Stimulated activated naive CD8-positive, alpha-beta T cell treated with anti-CD3 and anti-CD28 coated beads, Interleukin-15, amount 100 ng/mL, for 72 hours (primary cell): Measurements from ENCODE around the gene FCN1.

ENCODE experiments used
- ATAC-seq: fragments of 150-1000 bp; cut with Tn5 transposase; 2 replicates; pipeline ENCODE4 v1.10.0; 2021; ENCODE audit warnings: mild to moderate bottlenecking, moderate library complexity
- DNase-seq, 2 donors: peaks; one replicate each; pipeline ENCODE4 v3.0.0; 2021 to 2022
- H3K27ac Mint-ChIP-seq, 2 donors: one replicate each; pipeline ENCODE4 v1.8.0; 2022; ENCODE audit warnings: mild to moderate bottlenecking in 2 of 2, mixed read lengths in 2 of 2, moderate library complexity in 2 of 2
- H3K27me3 Mint-ChIP-seq: one replicate; pipeline ENCODE4 v1.8.0; 2022; ENCODE audit warnings: mixed read lengths
- H3K4me1 Mint-ChIP-seq: one replicate; pipeline ENCODE4 v1.8.0; 2022; ENCODE audit warnings: mild to moderate bottlenecking, mixed read lengths
- H3K4me3 Mint-ChIP-seq, 2 donors: one replicate each; pipeline ENCODE4 v1.8.0; 2022; ENCODE audit warnings: mild to moderate bottlenecking in 2 of 2, mixed read lengths in 2 of 2, moderate library complexity in 1 of 2
- H3K9me3 Mint-ChIP-seq, 2 donors: one replicate each; pipeline ENCODE4 v1.8.0; 2022; ENCODE audit warnings: mixed read lengths in 2 of 2

FCN1 gene

DNA sequence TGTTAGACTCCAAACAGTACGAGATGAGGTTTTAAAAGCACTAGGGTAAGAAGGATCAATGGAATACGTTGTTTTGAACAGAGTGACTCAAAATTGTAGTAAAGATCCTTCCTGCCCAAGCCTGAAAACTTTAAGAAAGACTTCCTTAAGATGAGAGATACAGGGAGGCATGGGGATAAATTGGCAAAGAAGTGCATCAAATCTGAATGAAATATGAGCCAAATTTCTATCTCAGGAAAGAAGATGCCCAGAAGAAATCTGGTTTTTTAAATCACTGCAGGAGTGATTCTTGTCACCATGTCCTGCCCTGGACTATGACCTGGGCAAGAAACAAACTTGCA is 22.2 kb downstream of the FCN1 start:
- Mint-ChIP-seq H3K27ac (no peak overlapping the region), H3K4me1 (no peaks in the 10 kb centered on the region), H3K27me3 (peaks cover 41% of the 10 kb centered on the region), H3K9me3 (peaks cover 12 to 17% of the 10 kb centered on the region in 2 donors), H3K4me3 (no peak overlapping the region)
- ATAC-seq (no peak), DNase-seq (no peak)

DNA sequence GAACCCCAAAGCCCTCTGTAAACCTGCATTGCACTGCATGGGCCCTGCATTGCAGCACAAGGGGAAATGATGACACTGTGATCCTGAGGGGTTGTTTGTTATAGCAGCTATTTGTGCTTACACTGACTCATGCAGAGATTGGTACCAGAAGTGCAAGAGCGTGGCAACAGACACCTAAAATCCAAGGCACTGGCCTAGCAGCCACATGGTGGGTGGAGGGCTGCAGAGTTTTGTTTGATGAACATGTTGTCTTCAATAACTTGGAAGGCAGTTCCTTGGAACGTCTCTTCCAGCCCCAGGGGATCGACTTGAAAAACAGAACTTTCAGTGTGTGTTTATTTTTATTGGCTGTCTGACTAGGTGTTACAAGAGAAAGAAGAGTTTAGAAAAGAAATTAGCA is 22.6 kb downstream of the FCN1 start:
- no peak overlapping the region for H3K4me3 Mint-ChIP-seq
- peaks cover 12 to 17% of the 10 kb centered on the region in 2 donors for H3K9me3 Mint-ChIP-seq
- H3K27ac Mint-ChIP-seq = peak overlapping the region in 1 of 2 donors; percentile 19
- peaks cover 41% of the 10 kb centered on the region for H3K27me3 Mint-ChIP-seq
- ATAC-seq (no peak), DNase-seq (no peak)
- H3K4me1 Mint-ChIP-seq = no peaks in the 10 kb centered on the region

DNA sequence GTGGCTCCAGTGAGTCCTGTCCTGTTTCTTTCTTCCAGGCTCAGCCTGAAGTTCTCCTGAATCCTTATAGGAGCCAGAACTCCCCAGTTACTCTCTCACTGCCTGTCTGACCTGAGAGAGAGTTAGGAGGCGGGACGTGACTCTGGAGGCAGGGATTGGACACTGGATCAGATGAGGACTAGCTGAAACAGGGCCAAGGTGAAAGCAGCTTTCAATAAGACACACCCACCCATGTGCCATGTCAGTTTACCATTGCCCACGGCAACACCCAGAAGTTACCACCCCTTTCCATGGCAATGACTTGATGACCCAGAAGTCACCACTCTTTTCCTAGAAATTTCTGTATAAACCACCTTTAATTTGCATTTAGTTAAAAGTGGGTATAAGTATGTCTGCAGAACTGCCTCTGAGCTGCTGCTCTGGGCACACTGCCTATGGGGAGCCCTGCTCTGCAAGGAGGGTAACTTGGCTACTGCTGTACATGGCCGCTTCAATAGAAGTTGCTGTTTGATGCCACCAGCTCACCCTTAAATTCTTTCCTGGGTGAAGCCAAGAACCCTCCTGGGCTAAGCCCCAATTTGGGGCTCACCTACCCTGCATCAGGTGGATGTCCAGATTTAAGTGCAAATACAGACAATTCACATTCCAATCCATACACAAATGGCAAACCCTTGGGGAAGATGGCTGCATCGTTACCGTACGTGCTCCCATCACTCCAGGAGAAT is 23.4 kb downstream of the FCN1 start:
- H3K4me1 Mint-ChIP-seq = no peaks in the 10 kb centered on the region
- ATAC-seq (no peak), DNase-seq (no peak)
- H3K4me3 Mint-ChIP-seq = no peak overlapping the region
- no peak overlapping the region for H3K27ac Mint-ChIP-seq
- peaks cover 33% of the 10 kb centered on the region for H3K27me3 Mint-ChIP-seq
- H3K9me3 Mint-ChIP-seq = peaks cover 9 to 10% of the 10 kb centered on the region in 2 donors

DNA sequence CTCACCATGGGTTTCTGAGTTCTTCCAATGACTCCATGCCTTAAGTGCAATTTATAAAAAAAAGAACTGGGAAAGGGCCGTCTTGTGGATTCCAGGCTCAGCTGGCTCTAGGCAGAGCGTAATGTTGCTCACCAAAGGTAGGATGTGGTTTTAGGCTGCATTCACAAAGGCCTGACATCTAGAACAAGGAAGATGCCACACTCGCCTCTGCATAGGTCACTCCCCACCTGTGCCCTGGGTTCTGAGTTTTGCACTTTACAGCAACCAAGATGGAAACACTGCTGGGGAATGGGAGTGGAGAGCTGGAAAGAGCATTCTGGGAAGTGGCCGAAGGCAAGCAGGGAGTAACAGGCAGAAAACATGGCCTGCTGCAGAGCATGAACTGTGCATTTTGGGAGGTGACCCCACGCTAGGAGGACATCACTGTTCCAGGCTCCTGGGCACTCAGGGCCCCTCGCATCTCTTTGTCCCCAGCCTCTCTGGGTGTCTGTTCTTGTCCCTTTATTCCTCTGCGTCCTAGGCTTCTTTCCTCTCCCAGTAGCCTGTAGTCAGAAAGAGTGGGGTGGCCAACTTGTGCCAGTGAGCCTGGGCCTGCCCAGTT is 24.8 kb downstream of the FCN1 start:
- Mint-ChIP-seq H3K27me3 (peaks cover 31% of the 10 kb centered on the region), H3K4me3 (no peak overlapping the region), H3K4me1 (peaks cover 2% of the 10 kb centered on the region), H3K27ac (peak overlapping the region in 1 of 2 donors; percentile 34), H3K9me3 (no peaks in the 10 kb centered on the region)
- no peak for ATAC-seq
- DNase-seq = no peak

DNA sequence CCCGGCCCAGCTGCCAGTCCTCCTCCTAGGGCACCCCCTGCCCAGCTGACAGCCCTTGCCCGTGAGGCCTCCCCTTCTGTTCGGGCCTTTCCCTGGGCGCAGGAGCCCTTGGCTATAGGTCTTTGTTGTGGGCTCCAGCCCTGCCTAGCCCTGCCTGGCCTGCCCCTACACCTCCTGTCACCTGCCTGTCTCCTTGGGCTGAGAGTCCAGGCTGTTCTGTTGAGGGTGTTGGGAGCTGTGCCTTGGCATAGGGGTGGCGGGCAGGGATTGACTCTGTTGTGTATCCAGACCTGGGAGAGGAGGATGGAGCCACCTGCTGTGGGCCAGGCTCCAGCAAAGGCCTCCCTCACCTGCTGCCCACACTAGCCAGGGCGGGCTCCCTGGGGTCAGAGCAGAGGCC is 25.5 kb downstream of the FCN1 start:
- ATAC-seq = no peak

DNA sequence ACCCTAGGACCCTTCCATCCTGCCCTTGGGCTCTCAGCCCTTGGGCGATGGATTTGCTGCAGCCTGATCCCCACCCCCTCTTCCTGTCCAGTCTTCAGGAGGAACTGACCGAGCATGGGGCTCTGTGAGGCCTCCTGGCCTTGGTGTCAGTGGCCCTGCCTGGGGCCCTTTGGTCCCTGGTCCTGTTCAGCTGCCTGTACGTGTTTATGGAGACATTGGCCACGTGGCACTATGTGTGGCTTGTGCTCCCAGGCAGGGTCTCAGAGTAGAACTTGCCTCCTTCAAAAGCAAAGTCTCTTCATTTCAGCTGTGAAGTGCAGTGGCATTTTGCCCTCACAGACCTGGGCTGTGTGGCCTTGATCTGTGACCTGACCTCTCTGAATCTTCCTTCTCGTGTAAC is 26.0 kb downstream of the FCN1 start:
- Mint-ChIP-seq H3K9me3 (no peaks in the 10 kb centered on the region), H3K4me3 (no peak overlapping the region)

More for the DNA sequence above, 25.5 kb downstream of the FCN1 start:
- Mint-ChIP-seq H3K27me3 (peaks cover 36% of the 10 kb centered on the region), H3K27ac (peak overlapping the region in 1 of 2 donors; percentile 80), H3K4me1 (peaks cover 5% of the 10 kb centered on the region), H3K4me3 (no peak overlapping the region), H3K9me3 (no peaks in the 10 kb centered on the region)
- no peak for DNase-seq

DNA sequence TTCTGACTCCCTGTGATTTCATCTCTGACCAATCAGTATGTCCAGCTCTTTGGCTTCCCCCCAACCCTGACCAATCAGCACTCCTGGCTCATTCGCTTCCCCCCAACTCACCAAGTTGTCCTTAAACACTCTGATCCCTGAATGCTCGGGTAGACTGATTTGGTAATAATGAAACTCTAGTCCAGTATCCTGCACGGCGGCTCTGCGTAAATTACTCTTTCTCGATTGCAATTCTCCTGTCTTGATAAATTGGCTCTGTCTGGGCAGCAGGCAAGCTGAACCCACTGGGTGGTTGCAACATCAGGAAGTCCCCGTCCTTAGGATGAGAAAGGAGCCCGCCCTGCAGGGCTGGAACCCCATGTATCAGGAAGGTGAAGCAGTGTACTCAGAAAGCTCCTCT is 26.7 kb downstream of the FCN1 start:
- Mint-ChIP-seq H3K27ac (no peak overlapping the region), H3K4me1 (peaks cover 5% of the 10 kb centered on the region), H3K9me3 (no peaks in the 10 kb centered on the region), H3K27me3 (peaks cover 47% of the 10 kb centered on the region), H3K4me3 (no peak overlapping the region)
- ATAC-seq (no peak), DNase-seq (no peak)

More for the DNA sequence above, 26.0 kb downstream of the FCN1 start:
- no peak for DNase-seq
- no peak for ATAC-seq
- Mint-ChIP-seq H3K27me3 (peaks cover 40% of the 10 kb centered on the region), H3K27ac (peak overlapping the region in 1 of 2 donors; percentile 16), H3K4me1 (peaks cover 5% of the 10 kb centered on the region)

DNA sequence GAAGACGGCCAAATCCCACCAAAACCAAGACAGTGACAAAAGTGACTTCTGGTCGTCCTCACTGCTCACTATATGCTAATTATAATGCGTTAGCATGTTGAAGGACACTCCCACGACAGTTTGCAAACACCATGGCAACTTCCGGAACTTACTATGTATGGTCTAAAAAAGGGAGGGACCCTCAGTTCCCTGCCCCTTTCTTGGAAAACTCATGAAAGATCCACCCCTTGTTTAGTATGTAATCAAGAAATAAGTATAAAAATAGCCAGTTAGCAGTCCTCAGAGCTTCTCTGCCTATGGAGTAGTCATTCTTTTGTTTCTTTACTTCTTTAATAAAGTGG is 27.6 kb downstream of the FCN1 start:
- ATAC-seq (no peak), DNase-seq (no peak)
- Mint-ChIP-seq H3K4me1 (peaks cover 5% of the 10 kb centered on the region), H3K9me3 (no peaks in the 10 kb centered on the region), H3K4me3 (no peak overlapping the region), H3K27ac (no peak overlapping the region), H3K27me3 (peaks cover 49% of the 10 kb centered on the region)

DNA sequence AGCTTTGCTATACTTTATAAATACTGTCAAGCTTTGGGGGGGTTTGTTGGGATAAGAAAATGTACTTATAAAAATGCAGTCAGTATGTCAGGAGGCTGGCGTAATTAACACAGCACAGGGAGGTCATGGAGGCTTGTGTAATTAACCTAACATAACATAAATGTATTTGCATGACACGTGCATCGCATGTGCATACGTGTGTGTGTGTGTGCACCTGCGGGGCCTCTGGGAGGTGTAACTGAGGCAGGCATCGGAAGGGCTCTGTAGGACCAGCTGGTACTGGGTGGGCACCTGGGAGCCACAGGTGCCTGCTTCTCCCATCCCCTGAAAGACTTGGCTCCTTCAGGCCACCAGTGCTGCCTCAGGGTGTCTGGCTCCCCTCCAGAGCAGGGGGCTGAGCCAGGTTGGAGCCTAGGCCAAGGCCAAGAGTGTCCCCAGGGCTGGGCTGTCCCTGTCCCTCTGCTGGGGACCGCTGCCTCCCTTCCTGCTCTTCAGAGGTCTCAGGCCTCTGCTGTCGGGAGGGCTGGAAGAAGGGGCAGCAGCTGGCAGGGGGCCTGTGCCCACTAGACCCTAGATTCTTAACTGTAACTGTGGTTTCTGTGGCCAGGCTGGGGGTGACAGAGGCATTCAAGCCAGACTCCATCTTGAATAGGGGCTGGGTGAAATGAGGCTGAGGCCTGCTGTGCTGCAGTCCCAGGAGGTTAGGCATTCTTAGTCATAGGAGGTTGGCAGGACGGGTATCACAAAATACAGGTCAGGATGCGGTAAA is 28.1 kb downstream of the FCN1 start:
- Mint-ChIP-seq H3K9me3 (no peaks in the 10 kb centered on the region), H3K27me3 (peaks cover 49% of the 10 kb centered on the region), H3K4me1 (peaks cover 5% of the 10 kb centered on the region), H3K27ac (peak overlapping the region in 1 of 2 donors; percentile 88), H3K4me3 (no peak overlapping the region)
- no peak for DNase-seq
- no peak for ATAC-seq

DNA sequence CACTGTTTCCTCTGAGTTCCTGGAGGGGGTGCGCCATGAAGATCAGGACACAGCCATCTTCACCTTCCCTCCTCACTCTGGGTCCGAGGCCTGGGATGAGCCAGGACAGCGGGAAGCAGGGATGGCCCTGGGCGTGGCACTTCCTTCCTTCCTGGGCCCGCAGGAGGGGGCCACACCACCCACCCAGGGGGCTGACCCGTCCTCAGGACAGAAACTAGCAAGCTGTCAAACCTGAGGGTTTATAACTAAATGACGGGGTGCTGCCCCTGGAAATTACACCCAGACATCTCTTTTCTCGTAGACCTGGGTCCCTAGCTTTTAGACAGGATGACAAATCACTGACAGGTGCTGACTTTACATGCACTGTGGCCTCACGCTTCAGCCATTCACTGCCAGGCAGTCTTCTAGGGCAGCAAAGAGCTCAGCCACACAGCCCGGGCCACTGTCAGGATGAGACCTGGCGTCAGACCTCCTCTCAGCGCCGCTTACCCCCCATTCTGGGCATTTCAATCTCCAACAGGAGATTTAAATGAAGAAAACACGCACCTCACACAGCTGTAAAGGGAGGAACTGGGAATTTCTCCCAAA is 29.0 kb downstream of the FCN1 start:
- H3K4me1 Mint-ChIP-seq = peaks cover 5% of the 10 kb centered on the region
- no peaks in the 10 kb centered on the region for H3K9me3 Mint-ChIP-seq
- no peak for ATAC-seq
- no peak for DNase-seq
- peaks cover 49% of the 10 kb centered on the region for H3K27me3 Mint-ChIP-seq
- H3K4me3 Mint-ChIP-seq = no peak overlapping the region
- H3K27ac Mint-ChIP-seq = no peak overlapping the region

DNA sequence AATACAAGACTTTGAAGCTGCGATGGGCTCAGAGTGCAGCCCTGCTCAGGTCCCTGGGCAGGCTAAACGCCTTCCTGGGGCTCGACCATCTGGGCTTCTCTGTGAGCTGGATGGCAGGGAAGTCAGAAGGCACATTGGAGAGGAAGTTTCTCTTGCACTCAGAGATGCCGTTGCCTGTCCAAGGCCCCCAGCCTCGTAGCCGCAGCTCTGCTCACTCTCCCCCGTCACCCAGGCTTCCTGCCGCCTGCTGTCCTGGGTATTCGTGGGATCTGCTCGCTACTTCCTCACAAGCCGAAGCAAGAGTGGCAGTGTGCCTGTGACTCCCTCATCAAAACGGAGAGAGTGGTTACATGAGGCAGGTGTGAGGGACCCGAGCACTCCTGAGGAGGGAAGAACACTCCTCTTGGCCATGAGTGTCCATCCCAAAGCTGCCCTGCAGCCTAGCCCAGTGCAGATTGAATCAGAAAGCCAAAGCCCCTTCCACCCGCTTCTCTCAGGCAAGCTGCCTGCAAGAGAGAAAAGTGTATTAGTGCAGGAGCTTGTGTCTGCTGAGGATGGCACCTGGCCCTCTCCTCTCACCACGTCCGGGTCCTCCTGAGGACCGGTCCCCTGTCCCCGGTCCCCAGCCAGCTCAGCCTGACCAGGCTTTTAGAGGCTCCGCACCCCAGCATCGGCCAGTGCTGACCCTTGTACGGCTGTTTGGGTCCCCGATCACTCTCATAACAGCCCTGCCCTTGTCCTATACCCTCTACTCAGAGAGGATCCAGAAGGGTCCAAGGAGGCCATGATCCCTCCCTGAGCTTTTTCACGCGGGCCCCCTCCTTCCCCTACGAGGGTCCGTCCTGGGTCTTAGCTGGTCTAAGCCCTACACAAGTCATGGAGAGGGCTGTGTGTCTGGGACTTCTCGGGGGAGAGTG is 29.8 kb downstream of the FCN1 start:
- Mint-ChIP-seq H3K27me3 (peaks cover 47% of the 10 kb centered on the region), H3K4me1 (peaks cover 5% of the 10 kb centered on the region), H3K4me3 (no peak overlapping the region), H3K27ac (peak overlapping the region; percentile 66 to 87), H3K9me3 (no peaks in the 10 kb centered on the region)
- ATAC-seq = no peak
- no peak for DNase-seq

DNA sequence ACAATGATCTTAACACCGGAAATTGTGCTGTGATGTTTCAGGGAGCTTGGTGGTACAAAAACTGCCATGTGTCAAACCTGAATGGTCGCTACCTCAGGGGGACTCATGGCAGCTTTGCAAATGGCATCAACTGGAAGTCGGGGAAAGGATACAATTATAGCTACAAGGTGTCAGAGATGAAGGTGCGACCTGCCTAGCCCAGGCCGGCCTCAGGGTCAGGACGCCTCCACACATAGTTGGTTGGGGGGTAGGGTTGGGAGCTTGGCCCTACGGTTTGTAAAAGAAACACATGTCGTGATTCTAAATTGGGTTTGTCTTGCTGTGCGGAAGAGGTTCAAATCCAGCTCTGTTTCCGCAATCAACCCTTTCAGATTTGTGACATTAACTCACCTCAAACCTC is 30.5 kb downstream of the FCN1 start:
- Mint-ChIP-seq H3K27me3 (peaks cover 40% of the 10 kb centered on the region), H3K4me1 (peaks cover 5% of the 10 kb centered on the region), H3K9me3 (no peaks in the 10 kb centered on the region), H3K4me3 (no peak overlapping the region), H3K27ac (peak overlapping the region in 1 of 2 donors; percentile 41)
- DNase-seq (no peak), ATAC-seq (no peak)

DNA sequence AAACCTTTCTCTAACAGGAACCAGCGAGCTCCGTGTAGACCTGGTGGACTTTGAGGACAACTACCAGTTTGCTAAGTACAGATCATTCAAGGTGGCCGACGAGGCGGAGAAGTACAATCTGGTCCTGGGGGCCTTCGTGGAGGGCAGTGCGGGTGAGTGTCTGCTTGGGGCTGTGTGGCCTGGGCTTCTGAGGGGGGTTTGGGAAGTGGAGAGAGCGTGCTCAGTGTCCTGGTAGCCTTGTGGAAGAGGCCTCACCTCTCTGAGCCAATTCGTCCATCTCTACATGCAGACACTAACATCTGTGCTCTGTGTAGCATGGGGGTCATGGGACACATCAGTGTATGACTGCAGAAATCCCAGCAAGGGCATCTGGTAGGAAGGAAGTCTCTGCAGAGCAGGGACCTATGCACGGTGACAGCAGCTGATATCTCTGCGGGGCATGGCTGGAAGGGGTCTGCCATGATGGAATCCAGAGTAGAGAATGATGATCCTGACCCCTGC is 31.2 kb downstream of the FCN1 start:
- DNase-seq = no peak
- peaks cover 5% of the 10 kb centered on the region for H3K4me1 Mint-ChIP-seq

DNA sequence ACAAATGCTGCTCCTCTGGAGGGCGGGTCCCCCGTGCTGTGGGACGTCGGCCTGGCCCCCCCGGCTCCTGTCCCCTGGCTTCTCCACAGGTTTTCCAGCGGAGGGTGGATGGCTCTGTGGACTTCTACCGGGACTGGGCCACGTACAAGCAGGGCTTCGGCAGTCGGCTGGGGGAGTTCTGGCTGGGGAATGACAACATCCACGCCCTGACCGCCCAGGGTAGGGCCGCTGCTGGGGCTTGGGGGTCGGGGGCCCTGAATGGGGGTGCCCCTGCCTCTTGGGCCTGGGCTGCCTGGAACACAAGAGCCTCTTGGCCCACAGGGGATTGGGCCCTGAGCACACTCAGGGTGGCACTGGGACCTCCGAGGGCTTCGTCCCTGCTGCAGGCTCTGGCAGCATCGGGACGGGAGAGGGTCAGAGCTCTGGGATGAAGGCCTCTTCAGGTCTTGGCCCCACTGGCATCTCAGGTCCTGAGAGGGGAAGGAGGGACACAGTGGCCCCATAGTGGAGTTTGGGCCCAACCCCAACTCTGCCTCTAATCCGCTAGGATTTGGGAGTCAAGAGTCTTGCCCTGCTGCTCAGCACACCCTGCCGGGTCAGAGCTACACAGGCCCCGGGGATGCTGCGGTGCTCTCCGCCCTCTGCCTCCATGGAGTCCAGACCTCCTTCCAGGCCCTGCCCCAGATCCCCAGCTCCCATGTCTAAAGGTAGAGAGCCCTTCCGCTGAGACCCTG is 31.9 kb downstream of the FCN1 start:
- Mint-ChIP-seq H3K27me3 (peaks cover 26% of the 10 kb centered on the region), H3K9me3 (no peaks in the 10 kb centered on the region), H3K4me1 (peaks cover 5% of the 10 kb centered on the region), H3K4me3 (no peak overlapping the region), H3K27ac (peak overlapping the region in 1 of 2 donors; percentile 29)
- DNase-seq (no peak), ATAC-seq (no peak)

More for the DNA sequence above, 31.2 kb downstream of the FCN1 start:
- peak overlapping the region in 1 of 2 donors; percentile 29 for H3K27ac Mint-ChIP-seq
- no peak for ATAC-seq
- no peak overlapping the region for H3K4me3 Mint-ChIP-seq
- no peaks in the 10 kb centered on the region for H3K9me3 Mint-ChIP-seq
- H3K27me3 Mint-ChIP-seq = peaks cover 32% of the 10 kb centered on the region
